Panc1 (cell line): ENCODE results near the gene INTS13. TPM values are rescaled to one million over a fixed set of nuclear protein-coding genes. Genes with fewer than 3 reads are reported as not detected.

Experiments
- ATAC-seq: fragments of 200-7000 bp; cut with Tn5 transposase; 2 replicates; pipeline ENCODE4 v1.9.1; 2020; ENCODE audit warnings: mild to moderate bottlenecking, moderate library complexity
- BruUV-seq: library from RNA; stranded (reverse); fragments of 400-500 nt; replicated peaks from 2 replicates; lab custom pipeline; 2021; lab: Mats Ljungman, UMichigan
- CTCF ChIA-PET: fragments of 300-600 bp; sonication (Branson Sonifier 250); formaldehyde crosslinking; loops from one replicate; lab custom pipeline; 2022; ENCODE audit warnings: antibody characterized with exemption; lab: Charles Lee
- POLR2A ChIA-PET: fragments of 300-600 bp; sonication (Branson Sonifier 250); formaldehyde crosslinking; loops from one replicate; lab custom pipeline; 2022; ENCODE audit warnings: antibody characterized with exemption; lab: Charles Lee
- DNase-seq: peaks from one replicate; pipeline ENCODE4 v3.0.0-alpha.2; 2010; ENCODE audit warnings: low read depth, low spot score
- H3K27ac ChIP-seq: 2 replicates; pipeline ENCODE4 v1.5.1; 2011; ENCODE audit warnings: mild to moderate bottlenecking, low read length, inconsistent platforms
- H3K27me3 ChIP-seq: fragments of 200-500 bp; sonication (Bioruptor generic); 2 replicates; pipeline ENCODE4 v1.6.0; 2014; ENCODE audit warnings: low read length, inconsistent platforms; ENCODE audit not compliant: control insufficient read depth, insufficient read depth
- H3K36me3 ChIP-seq: fragments of 200-500 bp; sonication (Bioruptor generic); 2 replicates; pipeline ENCODE4 v1.5.1; 2014; ENCODE audit warnings: inconsistent platforms, mild to moderate bottlenecking, low read length, moderate library complexity; ENCODE audit not compliant: control insufficient read depth, insufficient read depth
- H3K4me1 ChIP-seq: 2 replicates; pipeline ENCODE4 v1.5.1; 2011; ENCODE audit warnings: inconsistent platforms, mild to moderate bottlenecking, low read length, moderate library complexity; ENCODE audit not compliant: control insufficient read depth, insufficient read depth
- H3K4me3 ChIP-seq, 2 experiments: 2 replicates each; pipeline ENCODE4 v1.5.1; 2011 to 2012; ENCODE audit warnings: low read depth in 2 of 2, low read length in 2 of 2, mild to moderate bottlenecking in 2 of 2, inconsistent platforms in 1 of 2, moderate library complexity in 1 of 2
- H3K9me3 ChIP-seq: fragments of 200-500 bp; sonication (Bioruptor generic); 2 replicates; pipeline ENCODE4 v1.5.1; 2014; ENCODE audit warnings: low read depth, mild to moderate bottlenecking, inconsistent platforms, low read length, moderate library complexity; ENCODE audit not compliant: control insufficient read depth, insufficient read depth
- POLR2AphosphoS5 ChIP-seq: IDR thresholded peaks from 2 replicates; pipeline ENCODE4 v1.6.1; 2012; ENCODE audit warnings: mild to moderate bottlenecking, low read depth, low read length, moderate library complexity
- SIN3A ChIP-seq: IDR thresholded peaks from 2 replicates; pipeline ENCODE4 v1.6.1; 2012; ENCODE audit warnings: low read depth, mild to moderate bottlenecking, low read length, moderate library complexity, borderline replicate concordance; ENCODE audit not compliant: insufficient read depth
- TCF7L2 ChIP-seq: IDR thresholded peaks from 2 replicates; pipeline ENCODE4 v1.6.1; 2011; ENCODE audit warnings: mild to moderate bottlenecking, low read depth, low read length, inconsistent platforms
- in situ Hi-C: cut with HindIII; loops from 2 replicates; pipeline ENCODE4 v1.10.0; 2016; ENCODE audit warnings: low sequenced_read_pairs, low pct_unique_long_range_greater_than_20kb
- intact Hi-C: fragments of 100-400 bp; cut with micrococcal nuclease; formaldehyde crosslinking; loops from one replicate; pipeline ENCODE4 v1.10.0; 2022; ENCODE audit not compliant: unreplicated experiment
- total RNA-seq: library from RNA; stranded (reverse); gene quantifications from one replicate; pipeline ENCODE4 v1.2.1, GENCODE V29; 2021; ENCODE audit not compliant: unreplicated experiment
- TF ChIP-seq, protein P1 (sequence below): fragments of 450-650 bp; IDR thresholded peaks from 2 replicates; pipeline ENCODE4 v1.5.1; 2017; ENCODE audit warnings: mild to moderate bottlenecking
- TF ChIP-seq, protein P2 (sequence below), 2 experiments: IDR thresholded peaks; 2 replicates each; pipeline ENCODE4 v1.6.1; 2011 to 2012; ENCODE audit warnings: low read depth in 2 of 2, control low read depth in 1 of 2, low read length in 1 of 2, mild to moderate bottlenecking in 1 of 2, moderate library complexity in 1 of 2; ENCODE audit not compliant: insufficient read depth in 1 of 2

The INTS13 gene
- total RNA-seq, 1 experiment from 2014 or later = 55.9 TPM

GRCh38 chr12:26954027-26954426 is 16.2 kb upstream of the INTS13 start:
- Histone ChIP-seq H3K4me3 (no peak overlapping the region), H3K36me3 (peaks cover 23% of the 10 kb centered on the region), H3K9me3 (no peaks in the 10 kb centered on the region), H3K27ac (no peak overlapping the region), H3K4me1 (no peaks in the 10 kb centered on the region), H3K27me3 (no peaks in the 10 kb centered on the region)
- ATAC-seq (no peak), DNase-seq (no peak)
- no peak for TF ChIP-seq TCF7L2
- TF ChIP-seq POLR2AphosphoS5 = no peak
- TF ChIP-seq, protein P1, sequence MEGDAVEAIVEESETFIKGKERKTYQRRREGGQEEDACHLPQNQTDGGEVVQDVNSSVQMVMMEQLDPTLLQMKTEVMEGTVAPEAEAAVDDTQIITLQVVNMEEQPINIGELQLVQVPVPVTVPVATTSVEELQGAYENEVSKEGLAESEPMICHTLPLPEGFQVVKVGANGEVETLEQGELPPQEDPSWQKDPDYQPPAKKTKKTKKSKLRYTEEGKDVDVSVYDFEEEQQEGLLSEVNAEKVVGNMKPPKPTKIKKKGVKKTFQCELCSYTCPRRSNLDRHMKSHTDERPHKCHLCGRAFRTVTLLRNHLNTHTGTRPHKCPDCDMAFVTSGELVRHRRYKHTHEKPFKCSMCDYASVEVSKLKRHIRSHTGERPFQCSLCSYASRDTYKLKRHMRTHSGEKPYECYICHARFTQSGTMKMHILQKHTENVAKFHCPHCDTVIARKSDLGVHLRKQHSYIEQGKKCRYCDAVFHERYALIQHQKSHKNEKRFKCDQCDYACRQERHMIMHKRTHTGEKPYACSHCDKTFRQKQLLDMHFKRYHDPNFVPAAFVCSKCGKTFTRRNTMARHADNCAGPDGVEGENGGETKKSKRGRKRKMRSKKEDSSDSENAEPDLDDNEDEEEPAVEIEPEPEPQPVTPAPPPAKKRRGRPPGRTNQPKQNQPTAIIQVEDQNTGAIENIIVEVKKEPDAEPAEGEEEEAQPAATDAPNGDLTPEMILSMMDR = no peak
- TF ChIP-seq, protein P2, sequence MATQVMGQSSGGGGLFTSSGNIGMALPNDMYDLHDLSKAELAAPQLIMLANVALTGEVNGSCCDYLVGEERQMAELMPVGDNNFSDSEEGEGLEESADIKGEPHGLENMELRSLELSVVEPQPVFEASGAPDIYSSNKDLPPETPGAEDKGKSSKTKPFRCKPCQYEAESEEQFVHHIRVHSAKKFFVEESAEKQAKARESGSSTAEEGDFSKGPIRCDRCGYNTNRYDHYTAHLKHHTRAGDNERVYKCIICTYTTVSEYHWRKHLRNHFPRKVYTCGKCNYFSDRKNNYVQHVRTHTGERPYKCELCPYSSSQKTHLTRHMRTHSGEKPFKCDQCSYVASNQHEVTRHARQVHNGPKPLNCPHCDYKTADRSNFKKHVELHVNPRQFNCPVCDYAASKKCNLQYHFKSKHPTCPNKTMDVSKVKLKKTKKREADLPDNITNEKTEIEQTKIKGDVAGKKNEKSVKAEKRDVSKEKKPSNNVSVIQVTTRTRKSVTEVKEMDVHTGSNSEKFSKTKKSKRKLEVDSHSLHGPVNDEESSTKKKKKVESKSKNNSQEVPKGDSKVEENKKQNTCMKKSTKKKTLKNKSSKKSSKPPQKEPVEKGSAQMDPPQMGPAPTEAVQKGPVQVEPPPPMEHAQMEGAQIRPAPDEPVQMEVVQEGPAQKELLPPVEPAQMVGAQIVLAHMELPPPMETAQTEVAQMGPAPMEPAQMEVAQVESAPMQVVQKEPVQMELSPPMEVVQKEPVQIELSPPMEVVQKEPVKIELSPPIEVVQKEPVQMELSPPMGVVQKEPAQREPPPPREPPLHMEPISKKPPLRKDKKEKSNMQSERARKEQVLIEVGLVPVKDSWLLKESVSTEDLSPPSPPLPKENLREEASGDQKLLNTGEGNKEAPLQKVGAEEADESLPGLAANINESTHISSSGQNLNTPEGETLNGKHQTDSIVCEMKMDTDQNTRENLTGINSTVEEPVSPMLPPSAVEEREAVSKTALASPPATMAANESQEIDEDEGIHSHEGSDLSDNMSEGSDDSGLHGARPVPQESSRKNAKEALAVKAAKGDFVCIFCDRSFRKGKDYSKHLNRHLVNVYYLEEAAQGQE (IDR thresholded peaks at IDR 0.05; ENCODE audit: insufficient read depth in 1 of 2, low read depth in 2 of 2, low read length in 1 of 2) = no peak
- no peak for TF ChIP-seq SIN3A
- CTCF ChIA-PET = no interaction called here
- BruUV-seq = no TSS peak
- intact Hi-C loops (no loop called here), in situ Hi-C loops (no loop called here)
- POLR2A ChIA-PET = no interaction called here

- no TSS peak for BruUV-seq
- Histone ChIP-seq H3K36me3 (peaks cover 20% of the 10 kb centered on the region; the same call in 1 of the 2 replicates), H3K9me3 (no peaks in the 10 kb centered on the region), H3K27me3 (no peaks in the 10 kb centered on the region), H3K27ac (no peak overlapping the region), H3K4me1 (no peaks in the 10 kb centered on the region), H3K4me3 (no peak overlapping the region)
- intact Hi-C loops (no loop called here), in situ Hi-C loops (no loop called here)
- ChIA-PET CTCF (interaction anchor here (0.6 kb wide), 1 partner anchor 795 kb away, joined by 6 read pairs; no protein-coding TSS in a partner anchor), POLR2A (interaction anchor here (0.6 to 0.7 kb wide), 2 partner anchors 11 to 370 kb away, joined by 4 to 14 read pairs; no protein-coding TSS in a partner anchor)
- TF ChIP-seq TCF7L2 = no peak
- TF ChIP-seq, protein P2 (IDR thresholded peaks at IDR 0.05; ENCODE audit: insufficient read depth in 1 of 2, low read depth in 2 of 2, low read length in 1 of 2) = no peak
- TF ChIP-seq, protein P1 = no peak
- no peak for TF ChIP-seq POLR2AphosphoS5
- TF ChIP-seq SIN3A = no peak
- ATAC-seq = no peak
- no peak for DNase-seq
These were observed 15.7 kb upstream of the INTS13 start for GRCh38 chr12:26953447-26953846.
